GM12801 (cell line): Measurements from ENCODE around the gene AMMECR1L.

Experiments
- CTCF ChIP-seq: IDR thresholded peaks from one replicate; pipeline ENCODE4 v1.5.1; 2011; ENCODE audit warnings: control low read depth; ENCODE audit not compliant: insufficient read length; ENCODE audit errors: extremely low read depth

Gene AMMECR1L

DNA sequence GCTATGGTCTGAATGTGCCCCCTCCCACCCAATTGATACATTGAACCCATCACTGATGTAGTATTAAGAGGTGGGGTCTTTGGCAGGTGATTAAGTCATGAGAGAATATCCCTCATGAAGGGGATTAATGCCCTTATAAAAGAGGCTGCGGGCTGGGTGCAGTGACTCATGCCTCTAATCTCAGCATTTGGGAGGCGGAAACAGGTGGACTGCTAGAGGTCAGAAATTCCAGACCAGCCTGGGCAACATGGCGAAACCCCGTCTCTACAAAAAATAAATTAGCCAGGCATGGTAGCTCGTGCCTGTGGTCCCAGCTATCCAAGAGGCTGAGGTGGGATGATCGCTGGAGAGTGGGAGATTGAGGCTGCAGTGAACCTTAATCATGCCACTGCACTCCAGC, 42.1 kb downstream of the AMMECR1L start:
- no peak for TF ChIP-seq CTCF

- TF ChIP-seq CTCF = no peak
Observed at GRCh38 chr2:127841466-127842178, 44.1 kb downstream of the AMMECR1L start.

DNA sequence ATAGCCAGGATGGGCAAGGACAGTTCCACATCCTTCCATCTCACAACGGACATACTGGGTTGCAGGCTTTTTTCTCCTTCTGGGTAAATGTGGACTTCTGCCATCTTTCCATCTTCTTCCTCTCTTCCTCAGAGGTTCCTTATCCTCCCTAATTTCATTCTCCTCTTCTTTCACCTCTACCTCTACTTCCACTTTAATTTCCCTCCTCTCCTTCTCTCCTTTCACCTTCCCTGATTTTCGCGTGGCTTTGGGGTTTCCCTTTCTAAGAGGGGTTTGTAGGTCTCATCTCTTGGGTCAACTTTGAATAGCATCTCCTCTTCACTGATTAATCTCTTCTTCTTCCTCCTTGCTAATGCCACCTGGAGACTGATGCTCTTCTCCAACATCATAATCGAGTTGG, 44.9 kb downstream of the AMMECR1L start:
- TF ChIP-seq CTCF = no peak

DNA sequence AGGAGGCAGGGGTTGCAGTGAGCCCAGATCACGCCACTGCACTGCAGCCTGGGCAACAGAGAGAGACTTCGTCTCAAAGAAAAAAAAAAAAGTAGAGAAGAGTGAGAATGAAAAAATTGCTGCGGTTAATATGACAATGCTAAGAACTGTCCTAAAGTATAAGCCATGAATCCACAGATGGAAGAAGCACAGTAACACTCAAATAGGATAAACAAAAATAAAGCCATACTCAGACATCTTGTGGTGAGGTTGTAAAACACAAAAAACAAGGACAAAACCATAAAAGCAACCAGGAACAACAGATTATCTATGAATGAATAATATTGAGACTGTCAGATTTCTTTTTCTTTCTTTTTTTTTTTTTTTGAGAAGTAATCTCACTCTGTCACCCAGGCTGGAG, 50.8 kb downstream of the AMMECR1L start:
- no peak for TF ChIP-seq CTCF

DNA sequence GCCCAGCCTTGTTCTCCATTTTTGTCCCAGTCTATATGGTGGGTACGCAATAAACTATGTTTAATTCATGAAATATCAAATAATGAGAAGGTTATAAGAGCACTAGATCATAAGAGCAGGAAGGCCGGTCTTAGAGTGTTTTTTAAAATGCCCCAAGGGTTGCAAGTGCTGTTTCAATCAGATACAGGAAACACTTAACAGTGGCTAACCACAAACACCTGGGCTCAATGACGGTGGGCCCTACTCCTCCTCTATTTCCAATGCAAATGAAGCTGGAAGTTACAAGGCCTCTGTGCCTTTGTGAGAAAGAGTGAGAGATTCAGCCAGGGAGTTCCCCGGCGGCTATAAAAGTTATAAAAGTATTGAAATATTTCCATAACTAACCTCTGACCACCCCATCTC, 55.9 kb downstream of the AMMECR1L start:
- TF ChIP-seq CTCF = no peak

DNA sequence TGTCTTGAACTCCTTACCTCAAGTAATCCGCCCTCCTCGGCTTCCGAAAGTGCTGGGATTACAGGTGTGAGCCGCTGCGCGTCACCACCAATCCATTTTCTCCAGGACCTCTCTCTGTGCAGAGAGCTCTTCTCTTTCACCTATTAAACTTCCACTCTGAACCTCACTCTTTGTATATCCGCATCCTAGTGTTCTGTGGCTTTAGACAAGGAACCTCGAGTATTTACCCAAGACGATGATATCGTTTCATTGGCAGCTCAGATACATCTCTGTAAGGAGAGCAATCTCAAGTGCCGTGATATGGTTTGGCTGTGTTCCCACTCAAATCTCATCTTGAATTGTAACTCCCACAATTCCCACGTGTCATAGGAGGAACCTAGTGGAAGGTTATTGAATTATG, 59.7 kb downstream of the AMMECR1L start:
- no peak for TF ChIP-seq CTCF

- TF ChIP-seq CTCF = no peak
Observed at GRCh38 chr2:127820080-127820668, 65.6 kb downstream of the AMMECR1L start.
